HepG2 (cell line): ENCODE results near the gene TPGS1. TPM values are rescaled to one million over a fixed set of nuclear protein-coding genes. Genes with fewer than 3 reads are reported as not detected.

Experiments used
- ARID5B ChIP-seq: IDR thresholded peaks from 2 replicates; pipeline ENCODE4 v1.4.0; 2020; ENCODE audit warnings: mild to moderate bottlenecking, missing genetic modification reagents
- HMGXB4 ChIP-seq, 2 experiments: sonication (generic) in 1 of 2; formaldehyde crosslinking in 1 of 2; IDR thresholded peaks; 2 replicates each; pipeline versions ENCODE4 v1.4.0 to v1.6.1; 2018 to 2020; ENCODE audit warnings: missing genetic modification reagents in 2 of 2, borderline replicate concordance in 1 of 2, low read depth in 1 of 2, mild to moderate bottlenecking in 1 of 2, missing biosample characterization in 1 of 2
- JDP2 ChIP-seq: sonication (generic); formaldehyde crosslinking; IDR thresholded peaks from 2 replicates; pipeline ENCODE4 v1.8.1; 2022; ENCODE audit warnings: missing genetic modification reagents, borderline replicate concordance
- TRIM24 ChIP-seq: sonication (generic); formaldehyde crosslinking; IDR thresholded peaks from 2 replicates; pipeline ENCODE4 v1.8.0; 2022; ENCODE audit warnings: mild to moderate bottlenecking, missing genetic modification reagents
- ZFP91 ChIP-seq: sonication (generic); formaldehyde crosslinking; IDR thresholded peaks from 2 replicates; pipeline ENCODE4 v1.9.0; 2022; ENCODE audit warnings: missing genetic modification reagents, mild to moderate bottlenecking, borderline replicate concordance
- ZMYM2 ChIP-seq: sonication (generic); formaldehyde crosslinking; IDR thresholded peaks from 2 replicates; pipeline ENCODE4 v1.8.0; 2022; ENCODE audit warnings: mild to moderate bottlenecking, missing genetic modification reagents
- ZNF367 ChIP-seq: sonication (generic); formaldehyde crosslinking; IDR thresholded peaks from 2 replicates; pipeline ENCODE4 v1.4.0; 2020; ENCODE audit warnings: missing genetic modification reagents, borderline replicate concordance
- ZNF451 ChIP-seq: sonication (generic); formaldehyde crosslinking; IDR thresholded peaks from 2 replicates; pipeline ENCODE4 v1.5.0; 2020; ENCODE audit warnings: mild to moderate bottlenecking, missing genetic modification reagents
- ZNF569 ChIP-seq: sonication (generic); formaldehyde crosslinking; IDR thresholded peaks from 2 replicates; pipeline ENCODE4 v1.5.0; 2020; ENCODE audit warnings: mild to moderate bottlenecking, missing genetic modification reagents, moderate library complexity, borderline replicate concordance
- polyA plus RNA-seq, 8 experiments: library from polyadenylated mRNA; depleted of rRNA in 3 of 8; stranded (reverse) in 7 of 8; unstranded in 1 of 8; fragments of >200 nt; fragmentation: Illumina TruSeq in 4 of 8; extraction: Trizol in 4 of 8; gene quantifications; 2 replicates each; pipeline versions ENCODE4 v1.2.1 to v1.2.3, GENCODE V29; 2011 to 2016; ENCODE audit warnings: low read depth in 4 of 8, missing spikeins in 1 of 8, mixed read lengths in 1 of 8; ENCODE audit not compliant: insufficient read depth in 1 of 8
- total RNA-seq, 5 experiments: library from RNA; depleted of rRNA; stranded (reverse); fragments of >200 nt; fragmentation: Illumina TruSeq; extraction: Trizol; gene quantifications; 2 replicates each; pipeline ENCODE4 v1.2.3, GENCODE V29; 2016; ENCODE audit warnings: low read depth in 1 of 5
- TF ChIP-seq, protein P1 (sequence below): sonication (generic); formaldehyde crosslinking; IDR thresholded peaks from 2 replicates; pipeline ENCODE4 v1.8.0; 2022; ENCODE audit warnings: missing genetic modification reagents, mild to moderate bottlenecking, inconsistent platforms, borderline replicate concordance
- TF ChIP-seq, protein P2 (sequence below): sonication (generic); formaldehyde crosslinking; IDR thresholded peaks from 2 replicates; pipeline ENCODE4 v1.4.0; 2020; ENCODE audit warnings: mild to moderate bottlenecking, missing genetic modification reagents
- TF ChIP-seq, protein P3 (sequence below): sonication (generic); formaldehyde crosslinking; IDR thresholded peaks from 2 replicates; pipeline ENCODE4 v1.8.0; 2022; ENCODE audit warnings: low read depth, missing genetic modification reagents
- TF ChIP-seq, protein P4 (sequence below): sonication (generic); formaldehyde crosslinking; conservative IDR thresholded peaks from 2 replicates; pipeline ENCODE4 v1.8.1; 2023; ENCODE audit warnings: missing genetic modification reagents

The TPGS1 gene
- total and polyA plus RNA-seq, 2 of the 13 experiments (the other 11 are each of a cell fraction or from before 2014, with no cell fraction given), result 1.1 to 6.2 TPM

- TF ChIP-seq, protein P1, sequence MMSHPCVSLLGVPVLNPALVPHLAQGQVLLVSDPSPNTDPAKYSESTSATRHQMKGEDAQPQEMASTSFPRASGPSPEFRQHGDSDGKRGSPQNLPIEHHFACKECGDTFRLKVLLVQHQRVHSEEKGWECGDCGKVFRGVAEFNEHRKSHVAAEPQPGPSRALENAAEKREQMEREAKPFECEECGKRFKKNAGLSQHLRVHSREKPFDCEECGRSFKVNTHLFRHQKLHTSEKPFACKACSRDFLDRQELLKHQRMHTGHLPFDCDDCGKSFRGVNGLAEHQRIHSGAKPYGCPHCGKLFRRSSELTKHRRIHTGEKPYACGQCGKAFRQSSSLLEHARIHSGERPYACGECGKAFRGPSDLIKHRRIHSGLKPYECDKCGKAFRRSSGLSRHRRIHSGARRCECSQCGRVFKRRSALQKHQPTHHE (CRISPR knock-in tag), result peak; percentile 86; the same call in 1 of the 2 replicates
- TF ChIP-seq JDP2 (CRISPR knock-in tag) (no peak), ZNF367 (CRISPR knock-in tag) (no peak), ZNF569 (CRISPR knock-in tag) (no peak), TRIM24 (peak; percentile 35; the same call in 1 of the 2 replicates), ZMYM2 (no peak), ARID5B (peak; percentile 77), HMGXB4 (CRISPR knock-in tag; IDR thresholded peaks at IDR 0.05; ENCODE audit: borderline replicate concordance in 1 of 2, low read depth in 1 of 2) (peak in 1 of 2 experiments; percentile 45; a peak in 1 of 4 replicates), ZNF451 (peak; percentile 39; the same call in 1 of the 2 replicates), ZFP91 (peak; percentile 60)
- TF ChIP-seq, protein P2, sequence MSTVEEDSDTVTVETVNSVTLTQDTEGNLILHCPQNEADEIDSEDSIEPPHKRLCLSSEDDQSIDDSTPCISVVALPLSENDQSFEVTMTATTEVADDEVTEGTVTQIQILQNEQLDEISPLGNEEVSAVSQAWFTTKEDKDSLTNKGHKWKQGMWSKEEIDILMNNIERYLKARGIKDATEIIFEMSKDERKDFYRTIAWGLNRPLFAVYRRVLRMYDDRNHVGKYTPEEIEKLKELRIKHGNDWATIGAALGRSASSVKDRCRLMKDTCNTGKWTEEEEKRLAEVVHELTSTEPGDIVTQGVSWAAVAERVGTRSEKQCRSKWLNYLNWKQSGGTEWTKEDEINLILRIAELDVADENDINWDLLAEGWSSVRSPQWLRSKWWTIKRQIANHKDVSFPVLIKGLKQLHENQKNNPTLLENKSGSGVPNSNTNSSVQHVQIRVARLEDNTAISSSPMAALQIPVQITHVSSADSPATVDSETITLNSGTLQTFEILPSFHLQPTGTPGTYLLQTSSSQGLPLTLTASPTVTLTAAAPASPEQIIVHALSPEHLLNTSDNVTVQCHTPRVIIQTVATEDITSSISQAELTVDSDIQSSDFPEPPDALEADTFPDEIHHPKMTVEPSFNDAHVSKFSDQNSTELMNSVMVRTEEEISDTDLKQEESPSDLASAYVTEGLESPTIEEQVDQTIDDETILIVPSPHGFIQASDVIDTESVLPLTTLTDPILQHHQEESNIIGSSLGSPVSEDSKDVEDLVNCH (CRISPR knock-in tag), result no peak
- TF ChIP-seq, protein P3, sequence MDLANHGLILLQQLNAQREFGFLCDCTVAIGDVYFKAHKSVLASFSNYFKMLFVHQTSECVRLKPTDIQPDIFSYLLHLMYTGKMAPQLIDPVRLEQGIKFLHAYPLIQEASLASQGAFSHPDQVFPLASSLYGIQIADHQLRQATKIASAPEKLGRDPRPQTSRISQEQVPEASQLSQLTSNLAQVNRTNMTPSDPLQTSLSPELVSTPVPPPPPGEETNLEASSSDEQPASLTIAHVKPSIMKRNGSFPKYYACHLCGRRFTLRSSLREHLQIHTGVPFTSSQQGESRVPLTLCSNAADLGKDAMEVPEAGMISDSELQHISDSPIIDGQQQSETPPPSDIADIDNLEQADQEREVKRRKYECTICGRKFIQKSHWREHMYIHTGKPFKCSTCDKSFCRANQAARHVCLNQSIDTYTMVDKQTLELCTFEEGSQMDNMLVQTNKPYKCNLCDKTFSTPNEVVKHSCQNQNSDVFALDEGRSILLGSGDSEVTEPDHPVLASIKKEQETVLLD, result peak; percentile 72
- TF ChIP-seq, protein P4, sequence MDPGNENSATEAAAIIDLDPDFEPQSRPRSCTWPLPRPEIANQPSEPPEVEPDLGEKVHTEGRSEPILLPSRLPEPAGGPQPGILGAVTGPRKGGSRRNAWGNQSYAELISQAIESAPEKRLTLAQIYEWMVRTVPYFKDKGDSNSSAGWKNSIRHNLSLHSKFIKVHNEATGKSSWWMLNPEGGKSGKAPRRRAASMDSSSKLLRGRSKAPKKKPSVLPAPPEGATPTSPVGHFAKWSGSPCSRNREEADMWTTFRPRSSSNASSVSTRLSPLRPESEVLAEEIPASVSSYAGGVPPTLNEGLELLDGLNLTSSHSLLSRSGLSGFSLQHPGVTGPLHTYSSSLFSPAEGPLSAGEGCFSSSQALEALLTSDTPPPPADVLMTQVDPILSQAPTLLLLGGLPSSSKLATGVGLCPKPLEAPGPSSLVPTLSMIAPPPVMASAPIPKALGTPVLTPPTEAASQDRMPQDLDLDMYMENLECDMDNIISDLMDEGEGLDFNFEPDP (CRISPR knock-in tag), result no peak
Measured at GRCh38 chr19:524062-524674, 16.9 kb downstream of the TPGS1 start (continued).
